T-helper 17 cell (primary cell): ENCODE measurements around the gene BTF3. TPM values are rescaled to one million over a fixed set of nuclear protein-coding genes. Genes with fewer than 3 reads are reported as not detected.
"Not testable (repeated sequence)": the region's sequence is repeated elsewhere in the genome, so short reads cannot be mapped to it uniquely, and the experiment has no call there.

ENCODE experiments used
- ATAC-seq: fragments of 150-1000 bp; cut with Tn5 transposase; 2 replicates; pipeline ENCODE4 v1.10.0; 2021; ENCODE audit warnings: mild to moderate bottlenecking, moderate library complexity
- DNase-seq, 3 donors: peaks; one replicate each; pipeline versions ENCODE4 v3.0.0 to v3.0.0-alpha.2; 2020 to 2021
- H3K9me3 ChIP-seq: one replicate; pipeline ENCODE4 v1.7.0; 2013; ENCODE audit warnings: low read length, mild to moderate bottlenecking; ENCODE audit not compliant: control insufficient read depth, poor library complexity, severe bottlenecking
- H3K27ac Mint-ChIP-seq: one replicate; pipeline ENCODE4 v1.8.0; 2022; ENCODE audit warnings: mild to moderate bottlenecking, moderate library complexity, mixed read lengths
- H3K27me3 Mint-ChIP-seq: one replicate; pipeline ENCODE4 v1.8.0; 2022; ENCODE audit warnings: mixed read lengths
- H3K36me3 Mint-ChIP-seq: one replicate; pipeline ENCODE4 v1.8.0; 2022; ENCODE audit warnings: low read depth, mixed read lengths
- H3K4me1 Mint-ChIP-seq: one replicate; pipeline ENCODE4 v1.8.0; 2022; ENCODE audit warnings: mild to moderate bottlenecking, mixed read lengths
- H3K4me3 Mint-ChIP-seq: one replicate; pipeline ENCODE4 v1.8.0; 2022; ENCODE audit warnings: mild to moderate bottlenecking, moderate library complexity, mixed read lengths
- total RNA-seq, 4 donors: library from RNA in 2 of 4; stranded (reverse) in 2 of 4; gene quantifications; one replicate each; pipeline ENCODE4 v1.2.3 and lab custom pipeline; 2022 to 2026

BTF3 gene
- total RNA-seq (100 to 1,000 TPM; 600 to 744 TPM), total RNA-seq (lab: John Stamatoyannopoulos, UW) (374 to 437 reads per million in 2 donors)

DNA sequence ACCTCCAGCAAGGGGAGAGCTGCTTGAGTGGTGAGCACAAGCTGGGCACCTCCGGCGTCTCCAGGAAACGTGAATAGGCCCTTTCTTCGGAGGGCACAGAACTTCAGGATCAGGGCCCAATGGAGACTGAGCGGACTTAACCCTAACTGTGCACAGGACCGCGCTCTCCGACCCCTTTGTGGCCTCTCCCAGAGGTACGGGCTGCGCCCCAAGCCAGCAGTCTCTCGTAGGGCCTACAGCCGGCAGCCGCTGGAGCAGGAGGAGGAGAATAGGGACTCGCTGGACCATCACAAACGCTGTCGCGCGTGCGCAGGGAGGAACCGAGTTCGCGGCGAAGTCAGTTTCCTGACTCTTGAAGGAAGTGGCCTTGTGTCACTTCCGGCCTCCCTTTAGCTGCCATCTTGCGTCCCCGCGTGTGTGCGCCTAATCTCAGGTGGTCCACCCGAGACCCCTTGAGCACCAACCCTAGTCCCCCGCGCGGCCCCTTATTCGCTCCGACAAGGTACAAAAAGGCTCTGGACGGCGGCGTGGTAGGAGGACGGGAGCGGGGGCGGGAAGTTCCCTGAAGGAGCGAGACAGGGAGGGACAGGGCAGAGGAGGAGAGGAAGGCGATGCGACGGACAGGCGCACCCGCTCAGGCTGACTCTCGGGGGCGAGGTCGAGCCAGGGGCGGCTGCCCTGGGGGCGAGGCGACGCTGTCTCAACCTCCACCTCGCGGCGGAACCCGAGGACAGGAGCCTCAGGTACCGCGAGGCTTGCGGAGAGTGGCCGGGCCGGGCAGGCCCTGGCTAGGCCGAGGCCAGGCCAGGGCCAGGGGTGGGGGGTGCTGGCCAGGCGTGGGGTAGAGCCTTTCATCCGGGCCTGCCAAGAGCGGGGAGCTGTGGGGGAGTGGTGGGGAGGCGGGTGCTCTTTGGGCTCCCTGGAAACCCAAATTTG is at the start of gene BTF3:
TSS of gene BTF3 (plus strand) at position 386 of the 936 bp plus-strand sequence. CDS start at position 612, 226 bp downstream.
- peak within 1 kb of the TSS; percentile 99 for H3K27ac Mint-ChIP-seq
- peaks cover 27% of the 10 kb centered on the region for H3K4me1 Mint-ChIP-seq
- DNase-seq: peak; percentile 84 to 85 (median 84)
- H3K4me3 Mint-ChIP-seq: peak within 1 kb of the TSS; percentile 98
- H3K27me3 Mint-ChIP-seq: peaks cover 11% of the 10 kb centered on the region
- peaks cover 6% of the 10 kb centered on the region for H3K36me3 Mint-ChIP-seq
- H3K9me3 ChIP-seq: no peaks in the 10 kb centered on the region
- ATAC-seq: peak; percentile 93

DNA sequence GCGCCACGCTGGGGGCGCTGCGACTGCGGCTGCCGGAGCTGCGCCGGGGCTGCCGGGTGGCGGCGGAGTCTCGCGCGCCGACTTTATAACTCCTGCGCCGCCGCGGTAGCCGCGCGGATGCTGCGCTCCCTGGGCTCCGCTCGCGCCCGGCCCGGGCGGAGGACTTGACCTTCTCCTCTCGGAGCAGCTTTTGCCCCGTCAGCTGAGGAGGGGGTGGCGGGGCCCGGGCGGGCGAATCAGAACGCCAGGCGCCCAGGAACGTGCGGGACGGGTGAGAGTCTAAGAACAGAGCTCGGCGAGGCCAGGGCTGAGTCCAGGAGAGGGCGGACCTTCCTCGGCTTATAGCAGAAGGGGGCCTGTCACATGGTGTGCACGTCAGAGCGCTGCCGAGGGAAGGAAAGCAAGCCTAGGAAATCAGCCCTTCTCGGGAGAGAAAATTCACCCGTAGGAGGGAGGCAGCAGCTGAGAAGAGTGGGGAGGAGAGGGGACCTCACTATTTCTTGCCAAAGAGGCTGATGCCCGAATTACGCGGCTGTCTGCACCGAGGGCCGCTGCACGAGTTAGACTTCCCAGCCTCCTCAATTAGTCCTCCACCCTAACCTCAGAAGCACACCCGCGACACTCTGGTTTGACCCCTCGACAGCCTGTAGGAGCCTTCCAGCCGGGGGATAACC is 49.6 kb upstream of the BTF3 start, which contains the start of gene FOXD1:
TSS of gene FOXD1 (minus strand) at position 315 of the 674 bp plus-strand sequence. CDS start 415 bp downstream, outside the sequence.
- peaks cover 65% of the 10 kb centered on the region for H3K27me3 Mint-ChIP-seq
- H3K4me1 Mint-ChIP-seq: peaks cover 19% of the 10 kb centered on the region
- DNase-seq (no peak), ATAC-seq (peak; percentile 49)
- peaks cover 7% of the 10 kb centered on the region for H3K9me3 ChIP-seq
- H3K4me3 Mint-ChIP-seq: peak within 1 kb of the TSS; percentile 92
- peak within 1 kb of the TSS; percentile 90 for H3K27ac Mint-ChIP-seq
- peaks cover 4% of the 10 kb centered on the region for H3K36me3 Mint-ChIP-seq

GRCh38 chr5:73450137-73450536 is 48.1 kb upstream of the BTF3 start:
- DNase-seq (no peak), ATAC-seq (no peak)
- Mint-ChIP-seq H3K36me3 (peaks cover 4% of the 10 kb centered on the region), H3K27me3 (peaks cover 63% of the 10 kb centered on the region), H3K4me1 (peaks cover 21% of the 10 kb centered on the region), H3K27ac (peak overlapping the region; percentile 90), H3K4me3 (peak overlapping the region; percentile 50)
- H3K9me3 ChIP-seq: peaks cover 7% of the 10 kb centered on the region

GRCh38 chr5:73450672-73451223 is 47.5 kb upstream of the BTF3 start:
- no peak for DNase-seq
- H3K27ac Mint-ChIP-seq: peak overlapping the region; percentile 90
- peaks cover 21% of the 10 kb centered on the region for H3K4me1 Mint-ChIP-seq

DNA sequence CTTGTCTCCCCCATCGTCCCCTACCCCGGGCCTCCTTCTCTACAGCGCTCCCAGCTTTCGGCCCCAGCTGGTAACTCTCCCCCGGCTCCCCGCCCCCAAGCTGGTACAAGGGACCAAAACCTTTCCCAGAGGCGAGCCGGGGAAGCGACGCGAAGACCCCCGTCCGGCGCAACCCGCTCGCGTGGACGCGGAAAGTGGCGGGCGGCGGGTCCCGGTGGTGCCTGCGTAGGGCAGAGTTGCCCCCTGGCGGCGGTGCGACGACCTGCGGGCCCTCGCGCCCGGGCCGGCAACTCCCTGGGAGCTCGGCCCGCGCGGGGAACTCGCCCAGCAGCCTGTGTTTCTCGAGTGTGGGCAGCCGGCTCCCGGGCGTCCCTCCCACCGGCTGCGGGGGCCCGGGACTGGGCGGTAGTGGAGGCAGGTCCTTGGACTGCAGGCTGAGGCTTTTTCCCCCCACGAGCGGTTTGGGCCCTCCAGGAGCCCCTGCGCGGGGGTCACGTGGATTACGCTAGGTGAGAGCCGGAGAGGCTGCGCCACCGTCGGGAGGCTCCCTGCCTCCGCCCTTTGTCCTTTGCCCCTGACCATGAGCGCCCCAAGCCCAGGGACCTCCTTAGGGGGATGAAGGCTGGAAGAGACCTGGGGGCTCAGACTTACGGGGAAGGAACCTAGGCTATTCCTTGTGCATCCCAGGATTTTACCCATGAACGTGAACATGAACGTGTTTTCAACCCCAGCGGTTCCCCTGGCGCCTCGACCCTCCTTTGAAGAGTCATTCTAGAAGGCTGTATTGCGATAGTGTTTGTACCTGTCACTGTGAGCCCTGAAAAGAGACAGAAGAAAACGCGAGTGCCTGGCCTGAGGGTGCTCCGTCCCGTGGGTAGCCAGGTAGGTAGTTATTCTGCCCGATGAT is 46.8 kb upstream of the BTF3 start:
- H3K27me3 Mint-ChIP-seq: peaks cover 65% of the 10 kb centered on the region
- H3K27ac Mint-ChIP-seq: peak overlapping the region; percentile 90
- H3K36me3 Mint-ChIP-seq: peaks cover 7% of the 10 kb centered on the region
- peaks cover 9% of the 10 kb centered on the region for H3K9me3 ChIP-seq
- ATAC-seq: peak; percentile 65
- peak; percentile 62 to 71 (median 68) for DNase-seq
- H3K4me1 Mint-ChIP-seq: peaks cover 21% of the 10 kb centered on the region
- H3K4me3 Mint-ChIP-seq: peak overlapping the region; percentile 50

More at GRCh38 chr5:73450672-73451223, 47.5 kb upstream of the BTF3 start:
- Mint-ChIP-seq H3K4me3 (peak overlapping the region; percentile 50), H3K27me3 (peaks cover 64% of the 10 kb centered on the region), H3K36me3 (peaks cover 6% of the 10 kb centered on the region)
- H3K9me3 ChIP-seq: peaks cover 7% of the 10 kb centered on the region
- ATAC-seq: no peak

DNA sequence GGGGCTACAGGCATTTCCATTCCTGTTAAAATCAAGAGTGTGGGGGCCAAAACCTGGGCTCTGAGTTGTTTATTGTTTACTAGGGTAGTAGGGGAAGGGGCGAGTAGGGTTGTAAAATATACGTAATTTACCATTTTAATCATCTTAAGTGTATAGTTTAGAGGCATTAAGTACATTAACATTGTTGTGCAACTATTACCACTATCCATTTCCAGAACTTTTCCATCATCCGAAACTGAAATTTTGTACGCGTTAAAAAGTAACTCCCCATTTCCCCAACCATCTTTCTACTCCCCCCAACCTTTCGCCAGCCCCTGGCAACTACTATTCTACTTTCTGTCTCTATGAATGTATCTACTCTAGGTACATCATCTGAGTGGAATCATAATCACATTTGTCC is 46.0 kb upstream of the BTF3 start:
- DNase-seq (no peak), ATAC-seq (no peak)
- Mint-ChIP-seq H3K4me1 (peaks cover 17% of the 10 kb centered on the region), H3K27me3 (peaks cover 67% of the 10 kb centered on the region), H3K36me3 (peaks cover 11% of the 10 kb centered on the region), H3K27ac (peak overlapping the region; percentile 90), H3K4me3 (peak overlapping the region; percentile 68)
- peaks cover 9% of the 10 kb centered on the region for H3K9me3 ChIP-seq

- H3K27me3 Mint-ChIP-seq: peaks cover 65% of the 10 kb centered on the region
Observed at GRCh38 chr5:73454379-73455036, 43.7 kb upstream of the BTF3 start.

GRCh38 chr5:73456462-73456861 is 41.8 kb upstream of the BTF3 start:
- Mint-ChIP-seq H3K27me3 (peaks cover 69% of the 10 kb centered on the region), H3K36me3 (peaks cover 14% of the 10 kb centered on the region)
- not testable (repeated sequence) for ATAC-seq, H3K4me1 Mint-ChIP-seq, H3K27ac Mint-ChIP-seq, H3K4me3 Mint-ChIP-seq, H3K9me3 ChIP-seq, DNase-seq

More at GRCh38 chr5:73454379-73455036, 43.7 kb upstream of the BTF3 start:
- peaks cover 7% of the 10 kb centered on the region for H3K4me1 Mint-ChIP-seq
- DNase-seq: peak in 1 of 3 donors; percentile 19
- peaks cover 11% of the 10 kb centered on the region for H3K36me3 Mint-ChIP-seq
- no peak overlapping the region for H3K4me3 Mint-ChIP-seq
- H3K27ac Mint-ChIP-seq: no peak overlapping the region
- H3K9me3 ChIP-seq: peaks cover 9% of the 10 kb centered on the region
- ATAC-seq: peak; percentile 85

- ATAC-seq (no peak), DNase-seq (no peak)
- H3K9me3 ChIP-seq: peaks cover 2% of the 10 kb centered on the region
- Mint-ChIP-seq H3K4me1 (peaks cover under 1% of the 10 kb centered on the region), H3K27me3 (peaks cover 66% of the 10 kb centered on the region), H3K27ac (no peak overlapping the region), H3K36me3 (peaks cover 10% of the 10 kb centered on the region), H3K4me3 (no peak overlapping the region)
Observed at GRCh38 chr5:73459366-73459765, 38.9 kb upstream of the BTF3 start.

DNA sequence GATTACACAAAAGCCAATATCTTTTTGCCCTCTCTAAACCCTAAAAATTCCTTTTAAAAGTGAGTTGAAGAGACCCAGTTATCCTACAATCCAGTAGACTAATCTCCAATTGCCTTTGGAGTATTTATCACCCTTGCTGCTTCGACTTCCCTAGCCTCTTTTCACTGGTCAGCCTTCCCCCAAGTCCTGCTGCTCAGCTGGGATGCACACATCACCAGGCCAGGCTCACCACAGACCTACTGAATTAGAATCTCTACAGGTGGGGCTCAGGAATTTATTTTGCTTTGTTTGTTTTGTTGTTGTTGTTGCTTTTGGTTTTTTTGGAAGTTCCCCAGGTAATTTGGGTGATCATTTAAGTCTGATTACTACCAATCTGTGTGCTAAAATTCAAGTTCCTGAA is 38.1 kb upstream of the BTF3 start:
- Mint-ChIP-seq H3K27me3 (peaks cover 65% of the 10 kb centered on the region), H3K4me1 (no peaks in the 10 kb centered on the region), H3K27ac (no peak overlapping the region), H3K4me3 (no peak overlapping the region), H3K36me3 (peaks cover 10% of the 10 kb centered on the region)
- peaks cover 2% of the 10 kb centered on the region for H3K9me3 ChIP-seq
- ATAC-seq (no peak), DNase-seq (no peak)

GRCh38 chr5:73464016-73464745 is 34.1 kb upstream of the BTF3 start:
- Mint-ChIP-seq H3K36me3 (peaks cover 3% of the 10 kb centered on the region), H3K4me3 (no peak overlapping the region), H3K27ac (no peak overlapping the region), H3K4me1 (no peaks in the 10 kb centered on the region), H3K27me3 (peaks cover 62% of the 10 kb centered on the region)
- H3K9me3 ChIP-seq: no peaks in the 10 kb centered on the region
- no peak for DNase-seq
- ATAC-seq: no peak
